Ovary (tissue), 3 donors: Measurements from ENCODE around the gene CYB5R3.

ENCODE experiments used
- CTCF ChIP-seq, 3 donors: fragments of 450-650 bp in 2 of 3; fragments of 200-600 bp in 1 of 3; IDR thresholded peaks; one replicate each; pipeline versions ENCODE4 v1.5.1 to v1.8.0; 2016 to 2022; ENCODE audit warnings: antibody characterized with exemption in 3 of 3, mild to moderate bottlenecking in 1 of 3
- EP300 ChIP-seq: sonication (generic); formaldehyde crosslinking; IDR thresholded peaks from one replicate; pipeline ENCODE4 v1.6.1; 2017; ENCODE audit warnings: antibody characterized with exemption
- POLR2A ChIP-seq: fragments of 450-650 bp; IDR thresholded peaks from one replicate; pipeline ENCODE4 v1.6.1; 2017; ENCODE audit warnings: antibody characterized with exemption, mild to moderate bottlenecking, moderate library complexity
- donor health status: DM: no; HTN: no; CAD: no.

DNA sequence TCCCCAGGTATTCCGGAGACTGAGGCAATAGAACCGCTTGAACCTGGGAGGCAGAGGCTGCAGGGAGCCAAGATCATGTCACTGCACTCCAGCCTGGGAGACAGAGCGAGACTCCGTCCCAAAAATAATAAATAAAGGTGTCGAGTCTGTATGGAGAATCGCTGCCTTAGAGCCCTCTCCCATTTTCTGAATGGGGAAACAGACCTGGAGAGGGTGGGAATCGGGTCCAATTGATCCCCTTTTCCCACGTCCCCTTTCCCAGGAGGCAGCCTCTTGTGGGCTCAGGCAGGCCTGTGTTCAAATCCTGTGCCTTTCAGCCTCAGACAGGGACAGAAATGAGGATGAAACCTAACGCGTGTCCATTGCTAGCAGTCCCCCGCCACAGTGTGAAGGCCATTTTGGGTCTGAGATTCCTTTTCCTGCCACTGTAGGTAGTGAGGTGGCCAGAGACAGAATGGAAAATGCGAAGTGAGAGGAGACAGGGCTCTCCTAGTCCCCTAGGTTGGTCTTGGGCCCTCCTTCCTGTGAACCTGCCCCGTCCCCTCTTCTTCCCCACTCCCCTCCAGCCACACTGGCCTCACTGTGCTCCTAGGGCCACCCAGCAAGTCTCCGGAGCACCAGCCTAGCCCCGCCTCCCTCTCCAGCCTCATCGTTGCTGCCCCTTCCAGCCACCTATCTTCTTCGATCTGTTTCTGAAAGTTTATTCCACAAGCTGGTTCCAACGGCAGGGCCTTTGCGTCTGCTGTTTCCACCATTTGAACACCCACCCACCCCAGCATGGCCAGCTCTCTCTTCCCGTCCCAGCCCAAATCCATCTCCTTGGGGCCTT is 31.8 kb downstream of the CYB5R3 start:
- no peak for TF ChIP-seq CTCF (IDR thresholded peaks at IDR 0.05)
- no peak for TF ChIP-seq POLR2A
- TF ChIP-seq EP300: no peak
